GM21786 (cell line): ENCODE data around the gene AIPL1.
"Not testable (repeated sequence)": the region's sequence is repeated elsewhere in the genome, so short reads cannot be mapped to it uniquely, and the experiment has no call there.

ENCODE experiments used
- ATAC-seq: cut with Tn5 transposase; IDR thresholded peaks from one replicate; pipeline ENCODE4 v1.9.1; 2021; ENCODE audit not compliant: unreplicated experiment

Gene AIPL1

GRCh38 chr17:6435051-6435450 is at the start of gene AIPL1:
Gene AIPL1 (minus strand): TSS chr17:6435121. CDS start chr17:6435104, 17 bp downstream.
- no peak for ATAC-seq

GRCh38 chr17:6483507-6483906 is 48.6 kb upstream of the AIPL1 start:
- ATAC-seq: no peak

GRCh38 chr17:6482796-6483195 is 47.9 kb upstream of the AIPL1 start:
- not testable (repeated sequence) for ATAC-seq

- ATAC-seq: no peak
Measured at GRCh38 chr17:6482105-6482455, 47.2 kb upstream of the AIPL1 start.

GRCh38 chr17:6480303-6480675 is 45.4 kb upstream of the AIPL1 start:
- ATAC-seq: no peak

- ATAC-seq: no peak
Measured at GRCh38 chr17:6479622-6480302, 44.8 kb upstream of the AIPL1 start.

GRCh38 chr17:6478486-6478885 is 43.6 kb upstream of the AIPL1 start:
- no peak for ATAC-seq

GRCh38 chr17:6477831-6478383 is 43.0 kb upstream of the AIPL1 start:
- no peak for ATAC-seq

GRCh38 chr17:6476810-6477179 is 41.9 kb upstream of the AIPL1 start:
- ATAC-seq: no peak

- ATAC-seq: no peak
Measured at GRCh38 chr17:6476076-6476809, 41.3 kb upstream of the AIPL1 start.

GRCh38 chr17:6475411-6475810 is 40.5 kb upstream of the AIPL1 start:
- no peak for ATAC-seq

GRCh38 chr17:6474906-6475305 is 40.0 kb upstream of the AIPL1 start:
- no peak for ATAC-seq

- ATAC-seq: no peak
Measured at GRCh38 chr17:6474376-6474775, 39.5 kb upstream of the AIPL1 start.

- no peak for ATAC-seq
Measured at GRCh38 chr17:6473128-6473767, 38.3 kb upstream of the AIPL1 start.

- no peak for ATAC-seq
Measured at GRCh38 chr17:6472517-6472916, 37.6 kb upstream of the AIPL1 start.

GRCh38 chr17:6471531-6472465 is 36.9 kb upstream of the AIPL1 start:
- ATAC-seq: no peak

- no peak for ATAC-seq
Measured at GRCh38 chr17:6470751-6471521, 36.0 kb upstream of the AIPL1 start.

GRCh38 chr17:6470146-6470718 is 35.3 kb upstream of the AIPL1 start:
- ATAC-seq: no peak

GRCh38 chr17:6468051-6468790 is 33.3 kb upstream of the AIPL1 start:
- no peak for ATAC-seq
